Spinal cord (tissue), 10 donors: ENCODE results near the gene GOLPH3. TPM values are rescaled to one million over a fixed set of nuclear protein-coding genes. Genes with fewer than 3 reads are reported as not detected.

Source experiments
- DNase-seq, 6 donors: peaks; one replicate each; pipeline versions ENCODE4 v3.0.0 to v3.0.0-alpha.2; 2013 to 2015; ENCODE audit warnings: low spot score in 6 of 6, low read depth in 4 of 6
- H3K27ac ChIP-seq: one replicate; pipeline ENCODE4 v1.5.1; 2013; ENCODE audit warnings: low read depth, low read length, control low read depth
- H3K27me3 ChIP-seq: one replicate; pipeline ENCODE4 v1.6.1; 2013; ENCODE audit warnings: low read length; ENCODE audit not compliant: control insufficient read depth, insufficient read depth
- H3K36me3 ChIP-seq: one replicate; pipeline ENCODE4 v1.6.1; 2013; ENCODE audit warnings: low read length; ENCODE audit not compliant: control insufficient read depth, insufficient read depth
- H3K4me1 ChIP-seq: one replicate; pipeline ENCODE4 v1.6.1; 2013; ENCODE audit warnings: low read length; ENCODE audit not compliant: control insufficient read depth, insufficient read depth
- H3K4me3 ChIP-seq: one replicate; pipeline ENCODE4 v1.5.1; 2013; ENCODE audit warnings: low read depth, low read length, control low read depth
- H3K9me3 ChIP-seq: one replicate; pipeline ENCODE4 v1.6.1; 2013; ENCODE audit warnings: low read length; ENCODE audit not compliant: control insufficient read depth, insufficient read depth
- WGBS: methylation state at CpG from one replicate; pipeline ENCODE4 v1.1.5; 2013; ENCODE audit warnings: missing lambda C conversion rate; ENCODE audit not compliant: insufficient coverage; 5-methylcytosine and 5-hydroxymethylcytosine counted together
- polyA plus RNA-seq, 2 donors: library from polyadenylated mRNA; unstranded; fragments of 120-200 nt; gene quantifications; one replicate each; pipeline ENCODE4 v1.2.1, GENCODE V29; 2013; ENCODE audit not compliant: insufficient read length in 2 of 2
- total RNA-seq, 2 donors: library from RNA; depleted of rRNA in 1 of 2; stranded (reverse); fragments of 120-200 nt in 1 of 2; fragments of >200 nt in 1 of 2; gene quantifications; one replicate each; pipeline versions ENCODE4 v1.2.3 to v1.2.4, GENCODE V29; 2013 to 2014
- donor health status: healthy.

GOLPH3 gene
- total and polyA plus RNA-seq, 4 donors: 54.8 to 74.8 (median 60.7) TPM

DNA sequence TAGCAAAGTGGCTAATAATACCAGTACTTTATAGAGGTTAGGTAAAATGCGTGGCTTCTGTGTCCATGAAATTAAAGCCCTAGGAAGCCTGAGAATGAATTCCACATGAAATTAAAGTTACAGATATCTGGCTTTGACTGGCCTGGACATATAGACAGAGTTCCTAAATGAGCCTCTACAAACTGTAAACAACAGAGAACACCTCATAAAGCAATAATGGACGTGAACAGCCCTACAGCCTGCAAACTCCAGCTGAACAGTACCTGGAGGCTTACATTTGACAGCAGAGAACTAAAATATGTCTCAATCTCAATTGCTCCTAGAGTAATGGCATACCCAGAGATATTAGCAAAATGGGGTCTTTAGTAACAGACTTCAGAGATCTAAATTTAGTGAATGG is 28.7 kb downstream of the GOLPH3 start:
- WGBS: 57% methylated on average over 1 of the region's 2 CpGs
- Histone ChIP-seq H3K9me3 (no peaks in the 10 kb centered on the region), H3K4me3 (no peak overlapping the region), H3K36me3 (peaks cover 9% of the 10 kb centered on the region), H3K27ac (no peak overlapping the region), H3K27me3 (no peaks in the 10 kb centered on the region), H3K4me1 (peaks cover 11% of the 10 kb centered on the region)
- DNase-seq: peak in 1 of 6 donors; percentile 4

DNA sequence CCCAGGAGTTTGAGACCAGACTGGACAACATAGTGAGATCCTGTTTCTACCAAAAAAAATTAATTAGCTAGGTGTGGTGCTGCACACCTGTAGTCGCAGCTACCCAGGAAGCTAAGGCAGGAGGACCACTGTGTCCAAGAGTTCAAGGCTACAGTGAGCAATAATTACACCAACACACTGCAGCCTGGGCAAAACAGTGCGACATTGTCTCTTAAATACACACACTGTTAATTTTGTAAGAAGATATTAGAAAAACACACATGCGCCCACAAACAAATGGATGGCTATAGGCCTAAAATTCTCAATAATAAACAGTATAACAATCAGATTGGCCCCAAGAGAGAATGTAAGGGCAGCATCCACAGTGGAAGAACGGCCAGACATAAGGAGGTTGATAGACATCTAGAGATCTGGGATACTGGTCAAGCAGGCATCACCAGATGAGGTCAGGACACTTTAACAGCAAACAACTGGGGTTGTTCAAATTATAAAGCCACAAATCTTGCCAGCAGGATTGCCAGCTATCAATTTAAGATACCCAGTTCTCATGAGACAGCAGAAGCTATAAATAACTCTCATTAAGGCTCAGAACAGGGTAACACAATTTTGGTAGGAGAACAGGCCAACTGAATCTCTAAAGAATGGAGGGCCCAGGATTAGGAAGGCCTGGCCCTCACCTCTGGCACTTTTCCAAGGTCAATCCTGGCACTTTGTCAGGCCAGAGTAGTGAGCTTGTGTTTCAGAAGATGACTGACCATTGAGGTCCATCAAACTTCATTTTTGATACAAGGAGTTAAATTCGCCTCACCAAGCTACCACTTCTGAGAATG is 29.5 kb downstream of the GOLPH3 start:
- H3K4me1 ChIP-seq: peaks cover 11% of the 10 kb centered on the region
- no peak overlapping the region for H3K27ac ChIP-seq
- WGBS: 93% methylated on average over 2 of the region's 5 CpGs
- no peaks in the 10 kb centered on the region for H3K9me3 ChIP-seq
- no peaks in the 10 kb centered on the region for H3K27me3 ChIP-seq
- H3K36me3 ChIP-seq: peaks cover 10% of the 10 kb centered on the region
- H3K4me3 ChIP-seq: no peak overlapping the region
- no peak for DNase-seq

DNA sequence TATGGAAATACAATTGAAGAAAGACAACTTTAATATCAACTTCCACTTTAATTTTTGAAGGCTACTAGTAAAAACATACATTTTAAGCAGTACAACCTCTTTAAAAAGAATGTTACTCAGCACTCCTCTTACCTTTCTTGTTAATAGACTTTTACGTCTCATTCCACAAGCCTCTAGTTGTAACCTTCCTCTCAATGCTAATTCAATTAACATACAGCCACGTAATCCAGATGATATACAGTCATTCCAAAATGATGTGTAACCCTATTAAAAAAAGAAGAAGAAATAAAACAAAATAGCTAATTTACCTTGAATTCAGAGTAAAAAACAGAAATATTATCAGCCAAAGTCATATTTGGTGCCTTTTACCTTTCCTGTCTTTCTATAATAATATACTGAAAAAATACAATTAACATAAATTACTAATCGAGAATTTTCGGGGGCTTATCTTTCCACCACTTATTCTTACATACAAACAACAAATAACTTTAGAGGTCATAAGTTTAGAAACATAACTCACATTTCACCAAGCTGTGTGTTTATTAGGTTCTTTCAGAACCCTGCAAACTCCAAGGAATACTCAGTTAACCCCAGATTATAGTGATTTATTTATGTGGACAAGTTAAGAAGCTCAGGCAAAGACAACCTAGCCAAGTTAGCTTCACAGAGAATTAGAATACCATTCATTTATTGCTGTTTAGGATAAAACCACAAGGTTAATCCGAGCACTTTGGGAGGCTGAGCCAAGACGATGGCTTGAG is 30.3 kb downstream of the GOLPH3 start:
- Histone ChIP-seq H3K9me3 (no peaks in the 10 kb centered on the region), H3K27me3 (no peaks in the 10 kb centered on the region), H3K36me3 (peaks cover 10% of the 10 kb centered on the region), H3K4me3 (no peak overlapping the region), H3K4me1 (peaks cover 11% of the 10 kb centered on the region), H3K27ac (no peak overlapping the region)
- 76% methylated on average over 2 of the region's 6 CpGs for WGBS
- no peak for DNase-seq

DNA sequence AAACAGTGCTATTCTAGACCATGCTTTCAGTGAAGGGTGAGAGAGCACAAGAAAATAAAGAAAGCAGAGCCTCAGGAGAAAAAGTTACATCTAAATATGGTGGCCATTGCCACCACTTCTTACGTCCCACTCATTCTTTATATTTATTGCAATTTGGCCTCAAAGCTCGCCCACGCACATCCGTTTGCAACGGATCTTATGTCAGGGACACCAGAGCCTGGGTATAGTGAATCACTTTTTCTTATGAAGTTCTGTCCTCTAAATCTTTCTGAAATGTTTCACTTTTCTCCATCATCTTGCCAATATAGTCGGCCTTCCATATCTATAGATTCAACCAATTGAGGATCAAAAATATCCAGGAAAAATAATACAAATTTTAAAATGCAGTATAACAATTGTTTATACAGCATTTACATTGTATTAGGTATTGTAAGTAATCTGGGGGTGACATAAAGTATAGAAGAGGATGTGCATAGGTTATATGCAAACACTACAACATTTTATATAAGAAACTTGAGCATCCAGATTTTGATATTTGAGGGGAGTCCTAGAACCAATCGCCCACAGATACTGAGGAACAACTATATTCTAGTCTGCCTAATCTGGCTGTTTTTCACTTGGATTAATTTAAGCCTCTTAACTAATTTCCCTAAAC is 35.2 kb downstream of the GOLPH3 start:
- Histone ChIP-seq H3K9me3 (no peaks in the 10 kb centered on the region), H3K27ac (no peak overlapping the region), H3K4me3 (no peak overlapping the region), H3K27me3 (no peaks in the 10 kb centered on the region), H3K4me1 (no peaks in the 10 kb centered on the region), H3K36me3 (peaks cover 16% of the 10 kb centered on the region)
- 100% methylated on average over 1 of the region's 7 CpGs for WGBS
- DNase-seq: no peak

DNA sequence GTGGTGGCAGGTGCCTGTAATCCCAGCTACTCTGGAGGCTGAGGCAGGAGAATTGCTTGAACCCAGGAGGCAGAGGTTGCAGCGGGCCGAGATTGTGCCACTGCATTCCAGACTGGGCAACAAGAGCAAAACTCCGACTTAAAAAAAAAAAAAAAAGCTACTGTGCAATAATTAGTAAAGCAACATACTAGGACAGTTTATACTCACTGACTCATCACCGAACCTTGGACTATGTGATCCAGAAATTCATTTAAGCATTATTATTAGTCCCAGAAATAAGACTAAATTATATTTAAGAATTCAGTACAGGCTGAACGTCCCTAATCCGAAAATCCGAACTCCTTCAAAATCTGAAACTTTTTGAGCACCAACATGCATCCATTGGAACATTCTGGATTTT is 37.8 kb downstream of the GOLPH3 start:
- WGBS: no CpG with 5 or more reads among the region's 7 CpGs
- DNase-seq: no peak

DNA sequence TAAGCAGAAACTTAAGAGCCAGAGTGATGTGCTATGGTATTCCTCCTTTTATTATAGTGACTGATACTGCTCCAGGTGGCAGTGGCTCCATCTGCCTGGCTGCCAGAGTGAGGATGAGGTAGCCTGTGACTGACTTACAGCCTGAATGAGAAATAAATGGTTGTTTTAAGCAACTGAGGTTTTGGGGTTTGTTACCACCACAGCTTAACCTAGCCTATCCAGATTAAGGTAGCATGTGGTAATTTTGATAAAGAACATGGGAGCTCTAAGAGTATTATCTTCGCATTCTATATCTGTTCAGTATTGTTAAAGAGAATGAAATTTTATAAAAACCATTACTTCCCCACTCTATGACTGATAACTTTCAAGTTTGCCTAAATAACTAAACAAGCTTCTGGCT is 39.0 kb downstream of the GOLPH3 start:
- Histone ChIP-seq H3K27ac (no peak overlapping the region), H3K36me3 (peaks cover 7% of the 10 kb centered on the region), H3K9me3 (no peaks in the 10 kb centered on the region), H3K4me1 (no peaks in the 10 kb centered on the region), H3K4me3 (no peak overlapping the region), H3K27me3 (no peaks in the 10 kb centered on the region)
- WGBS: no CpG with 5 or more reads among the region's 1 CpG
- DNase-seq: no peak

More for the DNA sequence above, 37.8 kb downstream of the GOLPH3 start:
- Histone ChIP-seq H3K4me1 (no peaks in the 10 kb centered on the region), H3K4me3 (no peak overlapping the region), H3K9me3 (no peaks in the 10 kb centered on the region), H3K27ac (no peak overlapping the region), H3K36me3 (peaks cover 14% of the 10 kb centered on the region), H3K27me3 (no peaks in the 10 kb centered on the region)

DNA sequence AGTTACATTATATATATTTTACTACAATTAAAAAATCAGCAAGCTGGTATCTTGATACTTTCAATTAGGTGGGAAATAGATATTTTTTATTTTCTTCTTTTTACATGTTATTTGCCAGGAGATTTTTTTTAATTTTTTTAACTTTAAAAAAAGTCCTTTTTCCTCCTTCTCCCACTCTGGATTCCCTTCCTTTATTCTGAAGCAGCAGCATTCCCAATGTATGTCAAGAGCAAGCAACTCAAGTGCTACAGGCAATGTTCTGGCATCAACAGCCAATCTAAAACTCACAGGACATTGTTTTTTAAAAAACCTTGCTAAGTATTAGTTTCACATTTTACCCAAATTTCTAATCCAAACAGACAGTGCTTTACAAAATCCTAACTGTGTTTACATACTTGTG is 41.4 kb downstream of the GOLPH3 start:
- H3K36me3 ChIP-seq: peaks cover 7% of the 10 kb centered on the region
- no peaks in the 10 kb centered on the region for H3K27me3 ChIP-seq
- H3K4me1 ChIP-seq: no peaks in the 10 kb centered on the region
- no peak for DNase-seq
- H3K4me3 ChIP-seq: no peak overlapping the region
- no peak overlapping the region for H3K27ac ChIP-seq
- no peaks in the 10 kb centered on the region for H3K9me3 ChIP-seq

DNA sequence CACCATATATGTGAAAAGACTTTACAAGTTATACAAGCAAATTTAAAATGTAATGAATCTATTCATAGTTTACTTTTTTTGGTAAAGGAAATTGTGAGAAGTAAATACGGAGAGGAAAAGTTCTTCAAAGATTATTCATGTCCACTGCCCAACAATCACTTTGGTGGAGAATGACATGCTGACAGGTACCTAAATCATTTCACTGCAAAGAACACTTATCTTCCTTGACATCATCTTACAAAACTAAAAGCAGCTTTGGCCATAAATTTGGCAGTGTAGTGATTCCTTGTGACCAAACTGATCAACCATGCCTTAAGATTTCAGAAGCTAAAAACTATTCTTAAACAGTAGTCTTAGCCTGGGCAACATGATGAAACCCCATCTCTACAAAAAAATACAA is 42.5 kb downstream of the GOLPH3 start:
- DNase-seq: no peak
- Histone ChIP-seq H3K27ac (no peak overlapping the region), H3K4me3 (no peak overlapping the region), H3K4me1 (no peaks in the 10 kb centered on the region), H3K27me3 (no peaks in the 10 kb centered on the region), H3K36me3 (peaks cover 7% of the 10 kb centered on the region), H3K9me3 (no peaks in the 10 kb centered on the region)
- no CpG with 5 or more reads among the region's 1 CpG for WGBS

DNA sequence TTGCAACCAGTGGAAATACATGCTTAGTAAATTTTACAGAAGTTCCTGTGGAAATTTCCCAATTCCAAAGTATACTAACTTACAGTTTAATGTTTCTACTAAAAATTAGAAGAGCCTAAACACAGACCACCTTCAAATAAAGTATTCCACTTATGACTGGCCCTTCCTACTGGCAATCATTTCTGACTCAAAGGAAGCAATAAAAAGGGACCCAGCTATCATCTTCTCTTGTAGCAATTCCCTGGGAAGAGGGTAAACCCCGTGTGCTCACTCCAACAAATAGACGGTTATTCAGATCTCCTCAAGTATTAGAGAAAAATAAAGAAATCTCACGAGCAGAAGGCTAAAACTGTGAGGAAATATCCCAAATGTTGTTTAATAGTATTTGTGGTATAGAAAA is 43.3 kb downstream of the GOLPH3 start:
- Histone ChIP-seq H3K27me3 (no peaks in the 10 kb centered on the region), H3K4me1 (no peaks in the 10 kb centered on the region), H3K27ac (no peak overlapping the region), H3K36me3 (peaks cover 8% of the 10 kb centered on the region), H3K9me3 (no peaks in the 10 kb centered on the region), H3K4me3 (no peak overlapping the region)
- no CpG with 5 or more reads among the region's 3 CpGs for WGBS
- DNase-seq: no peak
